ENCODE results near the gene MMD2.
A peak's percentile ranks its signal among the peaks of the same experiment; 100 is the strongest.

The MMD2 gene

GRCh38 chr7:4861227-4861626 is 97.8 kb downstream of the MMD2 start (continued):
- no peak for TF ChIP-seq CSRNP3 (CRISPR knock-in tag; IDR thresholded peaks at IDR 0.05)

GRCh38 chr7:4857189-4857588 is 101.8 kb downstream of the MMD2 start:
- TF ChIP-seq TSHZ2 (CRISPR knock-in tag; IDR thresholded peaks at IDR 0.05) (no peak), ZNF8 (CRISPR knock-in tag; IDR thresholded peaks at IDR 0.05) (peak; percentile 76)
- no peak for ATAC-seq

GRCh38 chr7:4856336-4857057 is 102.5 kb downstream of the MMD2 start:
- ATAC-seq: no peak
- no peak for TF ChIP-seq CSRNP3 (CRISPR knock-in tag; IDR thresholded peaks at IDR 0.05)
- no peak for TF ChIP-seq BACH2 (CRISPR knock-in tag; IDR thresholded peaks at IDR 0.05; ENCODE audit: borderline replicate concordance)
- 0 out of 2 replicates have a peak, but pooled peaks have one; percentile 65 for TF ChIP-seq TSHZ2 (CRISPR knock-in tag; IDR thresholded peaks at IDR 0.05)
- peak; percentile 51; the same call in 1 of the 2 replicates for TF ChIP-seq TCF4 (CRISPR knock-in tag; IDR thresholded peaks at IDR 0.05; ENCODE audit: borderline replicate concordance)
- no peak for TF ChIP-seq GLIS3 (CRISPR knock-in tag; IDR thresholded peaks at IDR 0.05)
- TF ChIP-seq CSDC2 (CRISPR knock-in tag; IDR thresholded peaks at IDR 0.05): no peak
- TF ChIP-seq POU6F1 (CRISPR knock-in tag; IDR thresholded peaks at IDR 0.05; ENCODE audit: borderline replicate concordance, low read depth): no peak

Data from SK-N-SH treated with all-trans-retinoic acid at 6 μM for 48 hours (cell line).